DMS53 treated with DMSO at 0.1 percent for 48 hours (cell line): ENCODE measurements around the gene SMYD5.

ENCODE experiments used
- DNase-seq: peaks from one replicate; lab custom pipeline; 2025; ENCODE audit not compliant: unreplicated experiment; lab: John Stamatoyannopoulos, UW

Gene SMYD5

DNA sequence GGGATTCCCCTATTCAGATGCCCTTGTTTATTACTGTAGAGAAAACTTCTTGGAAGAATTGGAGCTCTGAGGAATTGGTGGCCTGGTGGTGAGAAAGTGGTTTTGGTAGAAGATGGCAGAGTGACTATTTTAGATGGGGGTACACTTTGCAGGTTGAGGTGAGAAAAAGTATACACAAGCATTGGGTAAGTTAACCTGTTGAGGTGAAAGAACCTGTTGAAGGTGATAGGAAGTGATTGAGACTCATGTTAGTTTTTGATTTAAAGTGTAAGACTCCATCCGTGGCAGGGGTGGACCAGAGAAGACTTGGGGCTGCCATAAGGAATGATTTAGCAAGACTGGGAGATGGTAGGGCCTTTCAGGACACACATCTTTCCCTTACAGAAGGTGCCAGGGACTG is 23.1 kb downstream of the SMYD5 start:
- no peak for DNase-seq

DNA sequence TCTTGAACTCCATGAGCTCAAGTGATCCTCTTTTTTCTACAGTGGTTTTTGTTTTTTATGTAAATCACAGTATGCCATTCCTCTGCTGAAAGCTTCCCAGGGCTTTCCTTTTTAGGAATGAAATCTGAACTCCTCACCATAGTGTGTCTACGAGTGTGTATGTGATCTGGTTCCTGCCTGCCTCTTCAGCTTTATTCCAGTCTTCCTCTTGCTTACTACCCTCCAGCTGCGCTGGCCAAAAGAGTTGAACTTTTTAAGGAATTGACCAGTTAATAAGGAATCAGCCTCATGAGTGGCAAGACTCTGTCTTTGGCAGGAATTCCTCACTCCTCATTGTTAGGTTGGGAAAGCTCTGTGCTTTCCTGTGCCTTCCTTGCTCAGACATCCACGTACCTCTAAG is 24.1 kb downstream of the SMYD5 start:
- no peak for DNase-seq

- DNase-seq, result no peak
Measured at GRCh38 chr2:73238976-73239375, 24.9 kb downstream of the SMYD5 start.

GRCh38 chr2:73239776-73240175 is 25.7 kb downstream of the SMYD5 start:
- DNase-seq, result no peak

DNA sequence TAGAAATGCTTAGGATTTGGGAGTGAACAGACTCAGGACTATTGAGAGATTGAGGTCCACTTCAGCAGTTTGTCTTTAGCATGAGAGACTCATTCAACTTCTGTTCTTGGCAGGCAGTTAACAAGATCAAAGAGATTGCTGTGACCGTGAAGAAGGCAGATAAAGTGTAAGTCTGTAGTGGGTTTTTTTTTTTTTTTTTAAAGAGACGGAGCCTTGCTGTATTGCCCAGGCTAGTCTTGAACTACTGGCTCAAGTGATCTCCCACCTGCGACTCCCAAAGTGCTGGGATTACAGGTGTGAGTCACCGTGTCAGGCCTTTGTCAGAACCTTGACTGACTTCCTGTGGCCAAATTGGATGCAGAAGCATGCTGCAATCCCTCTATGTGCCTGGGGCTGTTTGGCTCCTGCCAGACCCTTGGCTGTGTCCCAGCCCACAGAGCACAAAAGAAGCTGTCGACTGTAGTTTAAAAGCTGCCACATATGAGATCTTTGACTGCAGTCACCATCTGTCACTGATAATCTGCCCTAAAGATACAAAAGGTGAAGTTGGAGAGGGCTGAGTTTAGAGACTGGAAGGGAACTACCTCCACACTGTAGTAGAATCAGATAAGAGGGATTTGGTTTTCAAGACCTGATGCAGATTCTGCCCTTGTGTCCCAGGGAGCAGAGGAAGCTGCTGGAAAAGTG is 30.0 kb downstream of the SMYD5 start:
- DNase-seq, result no peak

DNA sequence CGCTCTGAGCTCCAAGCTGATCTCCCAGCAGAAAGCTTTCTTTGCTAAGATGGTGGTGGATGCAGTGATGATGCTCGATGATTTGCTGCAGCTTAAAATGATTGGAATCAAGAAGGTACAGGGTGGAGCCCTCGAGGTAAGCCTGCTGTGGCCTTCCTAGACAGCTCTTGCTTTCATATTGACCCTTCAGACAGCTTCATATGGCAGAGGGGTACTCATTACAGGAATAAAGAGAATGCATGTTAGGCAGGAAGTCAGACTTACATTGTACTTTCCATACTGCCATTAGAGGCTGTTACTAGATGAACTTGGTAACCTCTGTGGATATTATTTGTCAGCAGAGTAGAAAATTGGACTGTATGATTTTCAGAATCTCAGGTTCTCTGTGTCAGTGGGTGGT is 30.5 kb downstream of the SMYD5 start:
- DNase-seq, result no peak

GRCh38 chr2:73246850-73247249 is 32.8 kb downstream of the SMYD5 start:
- DNase-seq, result no peak

DNA sequence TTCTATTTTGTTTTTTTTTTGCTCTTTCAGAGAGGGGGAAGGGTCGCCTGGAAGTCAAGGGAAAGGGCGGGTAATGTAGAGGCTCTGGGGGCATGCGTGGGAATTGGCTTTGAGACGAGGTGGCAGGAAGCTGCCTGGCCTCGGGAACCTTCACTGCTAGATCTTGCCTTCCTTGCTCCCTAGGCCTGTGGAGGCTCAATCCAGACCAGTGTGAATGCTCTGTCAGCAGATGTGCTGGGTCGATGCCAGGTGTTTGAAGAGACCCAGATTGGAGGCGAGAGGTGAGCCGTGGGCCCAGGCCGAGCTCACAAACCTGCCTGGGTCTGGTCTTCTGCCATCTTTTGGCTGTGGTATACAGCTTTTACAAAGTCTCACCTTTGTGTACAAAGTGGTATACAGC is 35.6 kb downstream of the SMYD5 start:
- no peak for DNase-seq

DNA sequence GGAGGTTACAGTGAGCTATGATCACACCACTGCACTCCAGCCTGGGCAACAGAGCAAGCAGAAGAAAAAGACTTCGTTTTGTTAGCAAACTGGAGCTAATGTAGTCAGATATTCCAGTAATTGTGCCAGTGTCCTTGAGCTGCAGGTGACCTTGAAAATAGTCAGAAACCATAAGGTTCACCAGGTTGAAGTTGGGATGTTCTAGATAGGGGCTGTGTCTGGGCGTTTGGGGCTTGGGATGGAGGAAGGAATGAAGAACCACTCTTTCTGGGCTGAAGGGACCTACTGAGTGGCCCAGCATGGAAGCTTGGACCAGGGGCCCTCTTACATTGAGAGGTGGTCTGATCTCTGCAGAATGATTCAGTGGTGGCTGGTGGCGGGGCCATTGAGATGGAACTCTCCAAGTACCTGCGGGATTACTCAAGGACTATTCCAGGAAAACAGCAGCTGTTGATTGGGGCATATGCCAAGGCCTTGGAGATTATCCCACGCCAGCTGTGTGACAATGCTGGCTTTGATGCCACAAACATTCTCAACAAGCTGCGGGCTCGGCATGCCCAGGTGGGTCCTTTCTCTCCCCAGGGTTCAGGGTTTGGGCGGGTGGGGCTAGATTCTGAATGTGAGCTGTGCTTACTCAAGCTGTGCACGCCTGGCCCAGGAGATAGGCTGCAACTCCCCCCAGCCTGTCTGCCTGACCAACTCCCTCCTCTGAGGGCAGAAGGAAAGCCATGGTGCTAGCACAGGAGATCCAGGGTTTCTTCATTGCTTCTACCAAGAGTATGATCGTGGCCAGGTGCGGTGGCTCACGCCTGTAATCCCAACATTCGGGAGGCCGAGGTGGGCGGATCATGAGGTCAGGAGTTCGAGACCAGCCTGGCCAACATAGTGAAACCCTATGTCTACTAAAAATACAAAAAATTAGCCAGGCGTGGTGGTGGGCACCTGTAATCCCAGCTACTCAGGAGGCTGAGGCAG is 37.1 kb downstream of the SMYD5 start:
- no peak for DNase-seq

DNA sequence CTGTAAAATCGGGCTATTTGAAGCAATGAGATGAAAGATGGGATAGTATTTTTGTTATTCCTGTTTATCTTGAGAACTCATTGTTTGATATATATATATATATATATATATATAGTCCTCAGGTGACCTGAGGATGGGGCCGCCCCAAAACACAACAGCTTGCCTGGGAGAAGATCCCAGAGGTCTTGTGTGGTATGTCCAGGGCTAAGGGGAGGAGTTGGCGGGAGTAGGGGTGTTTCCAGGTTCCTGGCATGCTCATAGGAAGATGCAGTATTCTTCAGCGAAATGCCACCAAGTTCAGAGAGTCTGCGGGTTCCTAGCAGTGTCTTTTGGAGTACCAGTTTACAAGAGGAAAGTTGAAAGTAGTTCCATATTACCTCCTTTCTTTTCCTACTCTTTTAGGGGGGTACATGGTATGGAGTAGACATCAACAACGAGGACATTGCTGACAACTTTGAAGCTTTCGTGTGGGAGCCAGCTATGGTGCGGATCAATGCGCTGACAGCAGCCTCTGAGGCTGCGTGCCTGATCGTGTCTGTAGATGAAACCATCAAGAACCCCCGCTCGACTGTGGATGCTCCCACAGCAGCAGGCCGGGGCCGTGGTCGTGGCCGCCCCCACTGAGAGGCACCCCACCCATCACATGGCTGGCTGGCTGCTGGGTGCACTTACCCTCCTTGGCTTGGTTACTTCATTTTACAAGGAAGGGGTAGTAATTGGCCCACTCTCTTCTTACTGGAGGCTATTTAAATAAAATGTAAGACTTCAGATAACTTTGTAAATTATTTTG is 38.4 kb downstream of the SMYD5 start:
- no peak for DNase-seq

DNA sequence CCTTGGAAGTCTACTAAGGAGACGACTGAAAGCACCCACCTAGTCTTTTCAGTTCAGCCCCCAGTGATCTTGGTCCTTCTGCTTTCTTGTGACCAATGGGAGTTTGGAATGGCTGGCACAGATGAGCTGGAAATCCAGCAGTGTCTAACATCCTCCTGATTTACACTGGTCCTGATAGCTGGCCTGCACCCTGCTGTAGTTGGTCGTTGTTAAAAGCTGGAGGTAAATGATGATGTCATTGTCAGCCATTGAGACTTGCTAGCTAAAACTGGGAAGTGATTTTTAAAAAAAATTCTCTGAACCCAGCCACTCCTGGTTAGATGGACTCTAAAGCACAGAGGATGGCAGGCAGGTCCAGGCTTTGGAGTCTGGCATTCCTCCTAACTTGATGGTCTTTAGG is 39.4 kb downstream of the SMYD5 start:
- DNase-seq, result no peak

DNA sequence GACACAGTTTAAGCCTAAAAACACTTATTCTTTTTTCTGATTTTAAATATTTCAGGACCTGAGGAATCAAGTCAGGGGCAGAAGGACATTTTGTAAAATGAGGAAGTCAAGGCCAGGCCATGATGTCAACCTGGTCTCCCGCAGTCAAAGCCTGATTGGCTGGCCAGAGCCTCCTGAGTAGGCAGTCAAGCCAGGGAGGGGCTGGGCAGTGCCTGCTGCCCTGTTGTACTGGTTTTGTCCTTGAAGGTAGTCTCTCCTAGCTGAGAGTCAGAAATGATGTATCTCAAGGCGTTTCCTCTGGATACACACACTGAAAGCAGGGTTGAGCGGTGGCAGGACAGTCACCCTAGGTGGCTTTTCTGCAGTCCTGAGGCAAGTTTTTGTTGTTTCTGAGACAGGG is 39.9 kb downstream of the SMYD5 start:
- DNase-seq, result no peak

GRCh38 chr2:73254343-73255006 is 40.4 kb downstream of the SMYD5 start:
- no peak for DNase-seq

DNA sequence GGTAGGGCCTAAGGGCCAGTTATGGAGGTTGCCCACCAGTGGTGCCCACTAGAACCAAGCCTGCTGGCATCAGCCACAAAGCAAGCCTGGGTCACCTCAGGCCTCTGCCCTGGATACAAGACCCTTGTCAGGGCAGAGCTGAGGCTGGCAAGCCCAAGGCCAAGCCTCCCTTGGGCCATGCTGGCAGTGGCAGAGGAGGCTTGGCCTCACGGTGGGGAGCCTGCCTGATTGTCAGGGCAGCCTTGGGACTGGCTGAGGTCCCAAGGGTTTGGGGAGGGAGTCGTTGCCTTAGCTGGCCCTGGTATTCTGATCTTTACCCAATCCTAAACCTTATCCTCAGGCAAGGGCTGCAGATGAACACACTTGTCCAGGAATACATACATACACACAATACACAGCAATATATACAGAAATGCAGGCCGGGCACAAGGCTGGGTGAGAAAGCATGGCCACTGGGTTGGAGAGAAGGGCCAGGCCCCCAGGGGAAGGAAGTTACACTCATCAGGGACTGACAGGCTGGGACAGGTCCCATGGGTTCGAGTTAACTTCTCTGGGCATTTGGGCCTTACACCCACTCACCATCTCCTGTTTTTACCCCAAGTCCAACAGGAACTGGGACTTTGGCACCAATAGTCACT is 41.1 kb downstream of the SMYD5 start:
- DNase-seq, result no peak

DNA sequence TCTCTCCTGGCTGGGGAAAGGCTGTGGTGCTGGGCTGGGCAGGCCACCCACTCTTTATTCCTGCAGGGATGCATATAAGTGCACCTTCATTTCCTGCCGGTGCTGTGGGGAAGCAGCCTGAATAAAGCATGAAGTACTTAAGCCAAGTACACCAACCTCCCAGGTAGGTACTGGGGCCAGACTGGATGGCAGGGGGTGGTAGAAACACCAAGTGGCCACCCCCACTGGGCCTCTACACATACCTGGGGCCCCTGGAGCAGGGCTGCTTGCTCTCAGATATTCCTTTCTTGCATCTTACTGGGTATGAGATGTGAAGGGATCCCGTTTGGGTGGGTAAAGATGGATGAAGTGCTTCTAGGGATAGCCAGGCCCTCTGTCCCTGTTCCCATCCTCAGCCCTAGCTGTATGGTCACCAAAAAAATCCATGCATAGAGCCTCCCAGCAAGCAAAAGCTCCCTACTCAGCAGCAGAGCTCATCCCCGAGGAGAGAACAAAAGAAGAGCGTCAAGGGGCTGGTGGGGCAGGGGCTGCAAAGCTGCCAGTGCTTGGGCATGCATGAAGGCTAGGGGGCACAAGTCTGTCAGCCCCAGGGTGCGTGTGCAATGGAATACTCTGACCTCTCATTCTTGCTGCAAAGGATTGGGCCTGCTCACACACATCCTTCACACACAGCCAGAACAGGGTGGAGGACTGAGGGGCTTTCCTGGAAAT is 42.0 kb downstream of the SMYD5 start:
- no peak for DNase-seq

GRCh38 chr2:73256618-73256922 is 42.5 kb downstream of the SMYD5 start:
- DNase-seq, result no peak

GRCh38 chr2:73257021-73257420 is 43.0 kb downstream of the SMYD5 start:
- DNase-seq, result no peak

DNA sequence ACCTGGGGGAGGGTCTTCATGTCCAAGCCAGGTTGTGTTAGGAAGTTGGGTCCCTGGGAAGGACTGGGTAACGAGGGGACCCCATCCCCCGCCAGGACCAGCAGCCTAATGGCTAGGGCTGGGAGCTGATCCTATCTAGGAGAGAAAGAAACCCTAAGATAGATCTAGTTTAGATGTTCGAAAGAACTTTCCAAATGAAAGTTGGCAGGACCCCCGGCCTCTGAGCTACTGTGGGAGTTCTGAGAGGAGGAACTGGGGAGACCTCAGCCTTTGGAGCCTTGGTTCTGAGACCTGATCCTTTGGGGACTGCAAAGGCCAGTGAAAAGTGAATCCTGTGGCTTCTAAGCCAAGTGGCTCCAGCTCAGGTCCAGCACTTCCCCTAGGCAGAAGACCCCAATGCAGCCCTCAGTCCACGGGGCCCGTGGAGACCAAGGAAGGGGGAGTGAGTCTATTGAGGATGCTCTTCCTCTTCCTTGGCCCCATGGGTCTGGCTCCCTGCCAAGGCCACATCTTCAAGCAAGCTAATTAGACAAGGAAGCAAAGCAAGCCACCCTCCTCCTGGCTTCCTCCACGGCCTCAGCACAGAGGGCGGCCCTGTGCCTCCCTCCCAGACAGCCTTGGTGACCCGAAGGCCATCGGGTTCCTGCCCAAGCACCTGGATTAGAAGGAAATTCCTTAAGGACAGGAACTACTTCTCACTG is 43.5 kb downstream of the SMYD5 start:
- DNase-seq, result no peak

- DNase-seq, result no peak
Measured at GRCh38 chr2:73258186-73258912, 44.3 kb downstream of the SMYD5 start.
